ENCODE measurements around the gene ATP8A2. TPM values are rescaled to one million over a fixed set of nuclear protein-coding genes. Genes with fewer than 3 reads are reported as not detected.

ATP8A2 gene
- total and polyA plus RNA-seq, 2 of the 8 experiments (the other 6 are each of a cell fraction or from before 2014, with no cell fraction given): 2.4 to 8.3 TPM

GRCh38 chr13:25977216-25977615 lies 605.4 kb downstream of the ATP8A2 start (continued):
- TF ChIP-seq TCF12 (IDR thresholded peaks at IDR 0.05; ENCODE audit: low read depth, low read length) (0 out of 2 replicates have a peak, but pooled peaks have one; percentile 53), BCL11A (IDR thresholded peaks at IDR 0.05; ENCODE audit: low read depth in 2 of 2, low read length in 2 of 2) (no peak), SIX5 (IDR thresholded peaks at IDR 0.05; ENCODE audit: low read depth, low read length) (no peak), E2F6 (IDR thresholded peaks at IDR 0.05) (no peak)

Measured in H1 (cell line).